CD4-positive, alpha-beta T cell treated with Interleukin-4 for 4 hours (primary cell): Measurements from ENCODE around the gene OR2V1.
"Not testable (repeated sequence)": the region's sequence is repeated elsewhere in the genome, so short reads cannot be mapped to it uniquely, and the experiment has no call there.

ENCODE experiments used
- DNase-seq: peaks from one replicate; pipeline ENCODE4 v3.0.0-alpha.2; 2020

OR2V1 gene, protein sequence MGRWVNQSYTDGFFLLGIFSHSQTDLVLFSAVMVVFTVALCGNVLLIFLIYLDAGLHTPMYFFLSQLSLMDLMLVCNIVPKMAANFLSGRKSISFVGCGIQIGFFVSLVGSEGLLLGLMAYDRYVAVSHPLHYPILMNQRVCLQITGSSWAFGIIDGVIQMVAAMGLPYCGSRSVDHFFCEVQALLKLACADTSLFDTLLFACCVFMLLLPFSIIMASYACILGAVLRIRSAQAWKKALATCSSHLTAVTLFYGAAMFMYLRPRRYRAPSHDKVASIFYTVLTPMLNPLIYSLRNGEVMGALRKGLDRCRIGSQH

GRCh38 chr5:181130832-181131496, at the start of gene OR2V1:
OR2V1 (minus strand) TSS chr5:181131169; CDS start chr5:181125304, 5,865 bp downstream.
- no peak for DNase-seq

DNA sequence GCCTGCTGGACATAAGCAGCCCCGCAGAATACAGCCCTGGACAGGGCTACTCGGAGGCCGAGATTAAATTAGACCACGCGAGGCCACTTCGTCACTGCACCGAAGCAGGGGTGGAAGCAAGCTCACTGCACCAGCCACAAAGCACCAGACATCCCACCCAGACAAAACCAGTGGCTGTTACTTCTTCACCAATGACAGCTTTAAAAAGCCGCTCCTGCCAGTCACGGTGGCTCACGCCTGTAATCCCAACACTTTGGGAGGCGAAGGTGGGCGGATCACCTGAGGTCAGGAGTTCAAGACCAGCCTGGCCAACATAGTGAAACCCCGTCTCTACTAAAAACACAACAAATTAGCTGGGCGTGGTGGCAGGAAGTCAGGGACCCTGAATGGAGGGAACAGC, 46.6 kb upstream of the OR2V1 start:
- DNase-seq = not testable (repeated sequence)

DNA sequence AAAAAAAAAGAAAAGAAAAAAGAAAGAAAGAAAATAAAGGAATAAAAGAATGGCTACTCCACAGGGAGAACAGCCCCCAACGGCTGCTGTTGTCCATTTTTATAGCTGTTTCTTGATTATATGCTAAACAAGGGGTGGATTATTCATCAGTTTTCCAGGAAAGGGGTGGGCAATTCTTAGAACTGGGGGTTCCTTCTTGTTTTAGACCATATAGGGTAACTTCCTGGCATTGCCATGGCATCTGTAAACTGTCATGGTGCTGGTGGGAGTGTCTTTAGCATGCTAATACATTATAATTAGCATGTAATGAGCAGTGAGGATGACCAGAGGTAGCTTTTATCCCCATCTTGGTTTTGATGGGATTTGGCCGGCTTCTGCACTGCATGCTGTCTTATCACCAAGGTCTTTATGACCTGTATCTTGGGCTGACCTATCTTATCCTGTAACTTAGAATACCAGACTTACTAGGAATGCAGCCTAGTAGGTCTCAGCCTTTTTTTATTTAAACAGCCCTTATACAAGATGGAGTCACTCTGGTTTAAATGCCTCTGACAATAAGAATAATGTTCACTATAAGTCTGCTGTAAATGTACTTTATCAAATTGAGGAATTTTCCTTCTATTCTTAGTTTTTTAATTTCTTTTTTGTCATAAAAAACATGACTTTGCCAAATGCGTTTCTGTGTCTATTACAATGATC, 45.4 kb upstream of the OR2V1 start:
- no peak for DNase-seq

DNA sequence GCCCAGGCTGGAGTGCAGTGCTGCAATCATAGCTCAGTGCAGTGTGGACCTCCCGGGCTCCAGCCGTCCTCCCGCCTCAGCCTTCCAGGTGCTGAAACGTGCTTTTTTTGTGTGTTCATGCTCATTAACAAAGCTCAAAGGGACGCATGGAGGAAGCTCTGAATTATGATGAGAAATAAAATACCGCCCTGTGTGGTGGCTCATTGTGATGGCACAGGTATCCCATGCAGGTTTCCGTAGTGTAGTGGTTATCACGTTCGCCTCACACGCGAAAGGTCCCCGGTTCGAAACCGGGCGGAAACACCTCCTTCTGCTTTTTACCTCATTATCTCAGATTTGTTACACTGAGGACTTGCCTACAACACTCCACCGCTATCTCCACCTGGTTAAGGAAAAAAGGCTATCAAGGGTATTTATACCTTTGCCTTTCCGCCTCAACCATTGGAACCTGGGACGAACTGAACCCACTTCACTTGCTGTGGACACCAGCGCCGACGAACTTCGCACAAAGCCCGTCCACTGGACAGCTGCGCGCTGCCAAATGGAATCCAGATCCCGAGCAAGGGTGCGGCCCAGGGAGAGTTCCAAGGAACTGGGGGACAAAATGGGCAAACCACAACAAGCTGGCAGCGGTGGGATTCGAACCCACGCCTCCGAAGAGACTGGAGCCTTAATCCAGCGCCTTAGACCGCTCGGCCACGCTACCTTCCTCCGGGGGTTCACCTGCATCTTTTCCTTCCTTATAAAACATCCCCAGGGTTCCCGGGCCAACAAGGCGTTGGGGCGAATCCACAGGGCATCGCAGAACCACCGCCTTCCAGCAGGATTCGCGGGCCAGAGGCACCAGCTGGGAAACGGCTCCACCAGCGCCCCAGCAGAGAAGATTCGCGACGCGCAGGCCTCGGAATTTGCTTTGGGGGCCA, 42.7 kb upstream of the OR2V1 start:
- DNase-seq = peak; percentile 49

- DNase-seq = peak; percentile 8
Observed at GRCh38 chr5:181173027-181173419, 42.1 kb upstream of the OR2V1 start.

- DNase-seq = no peak
Observed at GRCh38 chr5:181171782-181172181, 40.8 kb upstream of the OR2V1 start.

DNA sequence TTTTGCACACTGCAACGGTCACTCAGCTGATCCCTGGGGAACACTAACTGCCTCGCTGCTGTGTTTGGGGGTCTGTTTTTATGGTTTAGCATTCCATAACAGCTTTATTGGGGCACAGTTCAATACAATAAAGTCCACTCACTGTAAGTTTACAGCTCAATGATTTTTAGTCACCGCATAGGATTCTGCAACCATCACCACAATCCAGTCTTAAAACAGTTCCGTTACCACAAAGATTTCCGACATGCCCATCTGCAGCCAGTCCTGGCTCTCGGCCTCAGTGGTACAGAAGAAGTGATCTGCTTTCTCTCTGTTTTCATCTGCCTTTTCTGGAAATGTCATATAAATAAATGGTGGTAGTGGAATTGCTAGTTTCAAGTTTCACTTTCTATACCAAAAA, 40.0 kb upstream of the OR2V1 start:
- DNase-seq = no peak

DNA sequence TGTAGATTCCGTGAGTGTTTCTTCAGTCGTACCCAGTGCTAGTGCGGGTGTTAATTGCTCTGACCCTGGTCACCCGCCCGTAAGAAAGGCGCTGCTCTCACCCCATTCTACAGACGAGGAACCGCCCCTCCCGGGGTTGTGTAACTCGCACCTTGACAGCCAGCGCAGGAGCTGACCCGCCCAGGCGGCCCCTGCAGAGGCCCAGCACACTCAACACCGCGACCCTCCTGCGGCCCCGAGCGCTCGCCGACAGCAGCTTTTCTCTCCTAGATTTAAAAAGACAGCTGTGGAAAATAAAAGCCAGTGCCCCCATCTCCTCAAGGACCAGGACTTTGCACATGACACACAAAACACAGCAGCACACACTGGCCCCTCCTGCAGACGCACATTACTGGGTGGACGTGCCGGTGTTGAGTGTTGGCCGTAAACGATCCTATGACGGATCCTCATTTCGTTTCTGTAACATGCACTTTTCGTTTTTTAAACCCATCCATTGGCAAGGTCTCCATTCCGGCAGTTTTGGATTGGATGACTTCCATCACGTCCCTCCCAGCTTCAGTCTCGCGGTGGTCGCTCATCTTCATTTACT, 39.4 kb upstream of the OR2V1 start:
- no peak for DNase-seq

DNA sequence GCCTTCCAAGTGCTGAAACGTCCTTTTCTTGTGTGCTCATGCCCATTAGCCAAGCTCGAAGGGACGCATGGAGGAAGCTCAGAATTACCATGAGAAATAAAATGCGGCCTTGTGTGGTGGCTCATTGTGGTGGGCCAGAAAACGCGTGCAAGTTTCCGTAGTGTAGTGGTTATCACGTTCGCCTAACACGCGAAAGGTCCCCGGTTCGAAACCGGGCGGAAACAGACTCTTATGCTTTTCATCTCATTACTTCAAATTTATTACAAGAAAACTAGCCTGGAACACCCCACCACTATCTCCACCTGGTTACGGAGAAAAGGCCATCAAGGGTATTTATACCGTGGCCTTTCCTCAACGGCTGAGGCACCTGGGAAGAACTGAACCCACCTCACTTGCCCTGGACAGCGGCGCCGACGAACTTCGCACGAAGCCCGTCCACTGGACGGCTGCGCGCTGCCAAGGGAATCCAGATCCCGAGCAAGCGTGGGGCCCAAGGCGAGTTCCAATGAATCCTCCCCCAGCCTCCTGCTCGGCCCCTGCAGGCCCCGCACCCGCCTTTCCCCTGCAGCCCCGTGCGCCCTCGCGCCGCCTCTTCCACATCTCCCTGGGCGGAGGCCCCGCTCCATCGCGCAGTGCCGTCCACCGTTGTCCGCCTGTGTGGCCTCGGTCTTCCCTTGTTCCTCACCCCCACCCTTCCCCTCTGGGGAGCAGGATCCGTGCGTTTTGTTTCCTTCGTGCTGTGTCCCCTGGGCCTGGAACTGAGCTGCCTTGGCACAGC, 38.7 kb upstream of the OR2V1 start:
- DNase-seq = peak; percentile 19

DNA sequence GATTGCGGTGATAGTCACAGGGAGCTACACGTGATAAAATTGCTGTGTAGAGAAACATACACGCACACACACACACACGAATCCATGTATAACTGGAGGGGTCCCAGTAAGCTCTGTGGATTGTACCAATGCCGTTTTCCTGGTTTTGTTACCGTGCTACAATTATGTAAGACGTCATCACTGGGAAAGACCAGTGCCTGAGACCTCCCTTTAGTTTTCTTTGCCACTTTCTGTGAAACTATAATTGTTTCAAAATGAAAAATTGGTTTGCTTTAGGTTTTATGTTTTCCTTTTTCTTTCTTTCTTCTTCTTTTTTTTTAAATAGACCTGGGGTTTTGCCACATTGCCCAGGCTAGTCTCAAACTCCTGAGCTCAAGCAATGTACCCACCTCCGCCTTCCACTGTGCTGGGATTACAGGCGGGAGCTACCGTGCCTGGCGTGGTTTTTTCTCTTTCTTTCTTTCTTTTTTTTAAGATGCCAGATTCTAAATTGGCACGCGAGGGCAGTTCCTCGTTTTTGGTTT, 37.7 kb upstream of the OR2V1 start:
- no peak for DNase-seq

DNA sequence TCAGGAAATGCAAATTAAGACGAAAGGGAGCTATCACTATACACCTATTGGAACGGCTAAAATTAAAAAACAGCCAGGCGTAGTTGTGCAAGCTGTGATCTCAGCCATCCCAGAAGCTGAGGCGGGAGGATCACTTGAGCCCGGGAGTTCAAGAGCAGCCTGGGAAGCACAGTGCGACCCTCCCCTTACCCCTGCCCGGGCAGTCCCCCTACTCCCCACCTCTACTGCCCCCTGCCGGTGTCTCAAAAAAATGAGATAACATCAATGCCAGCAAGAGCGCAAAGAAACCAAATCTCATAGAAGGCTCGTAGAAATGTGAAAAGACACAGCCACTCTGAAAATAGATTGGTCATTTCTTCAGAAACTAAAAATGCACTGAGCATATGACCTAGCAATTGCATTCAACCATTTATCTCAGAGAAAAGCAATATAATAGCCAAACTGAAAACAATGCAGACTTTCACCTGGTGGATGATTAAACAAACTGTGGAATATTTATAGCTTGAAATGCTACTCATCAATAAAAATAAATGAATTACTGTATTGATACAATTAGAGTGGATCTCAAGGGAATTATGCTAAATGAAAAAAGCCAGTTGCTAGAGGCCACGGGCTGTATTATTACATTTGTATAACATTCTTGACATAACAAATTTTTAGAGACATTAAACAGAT, 37.0 kb upstream of the OR2V1 start:
- no peak for DNase-seq

- DNase-seq = no peak
Observed at GRCh38 chr5:181166812-181167733, 36.1 kb upstream of the OR2V1 start.

DNA sequence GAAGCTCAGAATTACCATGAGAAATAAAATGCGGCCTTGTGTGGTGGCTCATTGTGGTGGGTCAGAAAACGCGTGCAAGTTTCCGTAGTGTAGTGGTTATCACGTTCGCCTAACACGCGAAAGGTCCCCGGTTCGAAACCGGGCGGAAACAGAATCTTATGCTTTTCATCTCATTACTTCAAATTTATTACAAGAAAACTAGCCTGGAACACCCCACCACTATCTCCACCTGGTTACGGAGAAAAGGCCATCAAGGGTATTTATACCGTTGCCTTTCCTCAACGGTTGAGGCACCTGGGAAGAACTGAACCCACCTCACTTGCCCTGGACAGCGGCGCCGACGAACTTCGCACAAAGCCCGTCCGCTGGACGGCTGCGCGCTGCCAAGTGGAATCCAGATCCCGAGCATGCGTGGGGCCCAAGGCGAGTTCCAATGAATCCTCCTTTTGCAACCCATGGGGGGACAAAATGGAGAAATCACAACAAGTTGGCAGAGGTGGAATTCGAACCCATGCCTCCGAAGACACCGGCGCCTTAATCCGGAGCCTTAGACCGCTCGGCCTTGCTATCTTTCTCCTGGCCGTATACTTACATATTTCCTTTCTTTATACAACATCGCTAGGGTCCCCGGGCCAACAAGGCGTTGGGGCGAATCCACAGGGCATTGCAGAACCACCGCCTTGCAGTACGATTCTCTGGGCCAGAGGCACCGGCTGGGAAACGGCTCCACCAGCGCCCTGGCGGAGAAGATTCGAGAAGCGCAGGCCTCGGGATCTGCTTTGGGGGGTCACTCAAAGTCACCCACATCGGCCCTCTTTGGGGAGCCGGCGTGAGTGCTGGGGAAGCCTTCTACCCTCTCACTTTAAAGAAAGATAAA, 33.3 kb upstream of the OR2V1 start:
- no peak for DNase-seq

GRCh38 chr5:181163487-181164075, 32.6 kb upstream of the OR2V1 start:
- no peak for DNase-seq

- DNase-seq = no peak
Observed at GRCh38 chr5:181161534-181162175, 30.7 kb upstream of the OR2V1 start.

DNA sequence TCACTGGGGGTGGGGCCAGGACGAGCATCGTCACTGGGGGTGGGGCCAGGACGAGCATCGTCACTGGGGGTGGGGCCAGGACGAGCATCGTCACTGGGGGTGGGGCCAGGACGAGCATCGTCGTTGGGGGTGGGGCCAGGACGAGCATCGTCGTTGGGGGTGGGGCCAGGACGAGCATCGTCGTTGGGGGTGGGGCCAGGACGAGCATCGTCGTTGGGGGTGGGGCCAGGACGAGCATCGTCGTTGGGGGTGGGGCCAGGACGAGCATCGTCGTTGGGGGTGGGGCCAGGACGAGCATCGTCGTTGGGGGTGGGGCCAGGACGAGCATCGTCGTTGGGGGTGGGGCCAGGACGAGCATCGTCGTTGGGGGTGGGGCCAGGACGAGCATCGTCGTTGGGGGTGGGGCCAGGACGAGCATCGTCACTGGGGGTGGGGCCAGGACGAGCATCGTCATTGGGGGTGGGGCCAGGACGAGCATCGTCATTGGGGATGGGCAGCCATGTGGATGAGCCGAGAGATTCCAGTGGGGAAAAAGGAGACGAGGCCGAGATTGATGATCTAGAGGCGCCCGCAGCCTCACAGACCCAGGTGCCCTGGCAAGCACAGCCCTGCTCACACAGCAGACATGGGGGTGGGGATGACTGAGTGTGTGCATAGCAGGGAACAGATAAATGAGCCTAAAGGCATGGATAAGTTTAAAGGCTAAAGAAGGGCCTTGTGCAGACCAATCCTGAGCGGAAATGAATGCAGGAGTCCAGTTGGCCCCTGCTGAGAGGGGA, 30.0 kb upstream of the OR2V1 start:
- peak; percentile 38 for DNase-seq
